Fibroblast of lung (primary cell): ENCODE results near the gene CYP4F22.

Experiments
- CTCF ChIP-seq, 2 donors: IDR thresholded peaks in 1 of 2; conservative IDR thresholded peaks in 1 of 2; 1 replicate in 1 of 2; 2 replicates in 1 of 2; pipeline ENCODE4 v1.5.1; 2011 to 2012; ENCODE audit warnings: low read length in 2 of 2, control low read depth in 1 of 2, inconsistent platforms in 1 of 2, low read depth in 1 of 2, mild to moderate bottlenecking in 1 of 2
- EZH2 ChIP-seq: IDR thresholded peaks from 2 replicates; pipeline ENCODE4 v1.5.1; 2012; ENCODE audit warnings: low read length, control low read depth, mild to moderate bottlenecking; ENCODE audit errors: missing control alignments

GRCh38 chr19:15524781-15525180 is 16.5 kb downstream of the CYP4F22 start:
- TF ChIP-seq CTCF (conservative IDR thresholded peaks at IDR 0.05 in 1 of 2, IDR thresholded peaks at IDR 0.05 in 1 of 2; ENCODE audit: low read depth in 1 of 2, low read length in 2 of 2): no peak
- TF ChIP-seq EZH2: no peak
